ENCODE results near the gene TMEM106A.
"Not testable (repeated sequence)": the region's sequence is repeated elsewhere in the genome, so short reads cannot be mapped to it uniquely, and the experiment has no call there.

The TMEM106A gene, protein sequence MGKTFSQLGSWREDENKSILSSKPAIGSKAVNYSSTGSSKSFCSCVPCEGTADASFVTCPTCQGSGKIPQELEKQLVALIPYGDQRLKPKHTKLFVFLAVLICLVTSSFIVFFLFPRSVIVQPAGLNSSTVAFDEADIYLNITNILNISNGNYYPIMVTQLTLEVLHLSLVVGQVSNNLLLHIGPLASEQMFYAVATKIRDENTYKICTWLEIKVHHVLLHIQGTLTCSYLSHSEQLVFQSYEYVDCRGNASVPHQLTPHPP

DNA sequence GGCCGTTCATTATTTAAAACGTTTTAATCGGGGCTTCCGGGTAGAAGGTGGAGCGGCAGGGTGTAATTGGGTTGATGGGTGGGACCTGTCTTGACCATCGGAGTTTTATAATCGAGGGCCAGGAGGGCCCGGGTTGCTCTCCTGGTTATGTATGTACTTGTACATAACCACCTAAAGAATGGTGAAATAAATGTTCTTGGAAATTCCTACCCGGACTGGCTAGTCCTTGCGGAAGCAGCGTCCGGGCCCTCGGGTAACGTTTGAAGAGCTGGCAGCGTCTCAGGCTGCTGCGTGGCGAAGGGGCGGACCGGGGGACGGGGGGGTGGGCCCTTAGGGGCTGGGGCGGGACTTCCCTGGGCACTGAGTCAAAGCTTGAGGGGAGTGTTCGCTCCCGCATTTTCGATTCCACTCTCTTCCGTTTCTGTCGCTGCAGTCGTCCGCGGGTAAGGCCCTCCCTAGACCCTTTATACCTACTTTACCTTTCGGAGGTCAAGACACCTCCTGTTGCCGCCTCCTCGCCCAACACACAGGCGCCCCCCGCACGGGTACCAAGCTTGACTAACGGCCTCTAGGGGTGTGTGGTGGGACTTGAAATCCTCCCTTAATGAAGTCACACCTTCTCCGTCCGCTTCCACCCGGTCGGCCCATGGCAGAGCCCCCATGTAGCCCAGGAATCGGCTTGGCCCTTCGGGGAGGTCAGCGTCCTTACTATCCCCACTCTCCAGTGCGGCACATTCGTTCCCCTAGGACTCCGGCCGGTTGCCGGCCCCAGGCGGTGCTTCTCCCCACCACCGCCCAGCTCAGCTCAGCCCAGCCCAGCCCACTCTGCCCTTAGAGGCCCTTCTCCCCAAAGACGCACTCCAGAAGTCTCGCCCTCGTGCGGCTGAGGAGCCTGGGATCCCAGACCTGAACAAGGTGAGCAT, at the start of gene TMEM106A:
TSS of gene TMEM106A (plus strand) at position 396 of the 923 bp plus-strand sequence. CDS start 1,167 bp downstream, outside the sequence.
- H3K4me3 ChIP-seq (ENCODE audit: control insufficient read depth, low read depth, low read length) = peak within 1 kb of the TSS; percentile 79
- TF ChIP-seq, protein P1, sequence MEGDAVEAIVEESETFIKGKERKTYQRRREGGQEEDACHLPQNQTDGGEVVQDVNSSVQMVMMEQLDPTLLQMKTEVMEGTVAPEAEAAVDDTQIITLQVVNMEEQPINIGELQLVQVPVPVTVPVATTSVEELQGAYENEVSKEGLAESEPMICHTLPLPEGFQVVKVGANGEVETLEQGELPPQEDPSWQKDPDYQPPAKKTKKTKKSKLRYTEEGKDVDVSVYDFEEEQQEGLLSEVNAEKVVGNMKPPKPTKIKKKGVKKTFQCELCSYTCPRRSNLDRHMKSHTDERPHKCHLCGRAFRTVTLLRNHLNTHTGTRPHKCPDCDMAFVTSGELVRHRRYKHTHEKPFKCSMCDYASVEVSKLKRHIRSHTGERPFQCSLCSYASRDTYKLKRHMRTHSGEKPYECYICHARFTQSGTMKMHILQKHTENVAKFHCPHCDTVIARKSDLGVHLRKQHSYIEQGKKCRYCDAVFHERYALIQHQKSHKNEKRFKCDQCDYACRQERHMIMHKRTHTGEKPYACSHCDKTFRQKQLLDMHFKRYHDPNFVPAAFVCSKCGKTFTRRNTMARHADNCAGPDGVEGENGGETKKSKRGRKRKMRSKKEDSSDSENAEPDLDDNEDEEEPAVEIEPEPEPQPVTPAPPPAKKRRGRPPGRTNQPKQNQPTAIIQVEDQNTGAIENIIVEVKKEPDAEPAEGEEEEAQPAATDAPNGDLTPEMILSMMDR (conservative IDR thresholded peaks at IDR 0.05; ENCODE audit: control insufficient read depth, insufficient read depth, low read depth, low read length) = peak; percentile 31

DNA sequence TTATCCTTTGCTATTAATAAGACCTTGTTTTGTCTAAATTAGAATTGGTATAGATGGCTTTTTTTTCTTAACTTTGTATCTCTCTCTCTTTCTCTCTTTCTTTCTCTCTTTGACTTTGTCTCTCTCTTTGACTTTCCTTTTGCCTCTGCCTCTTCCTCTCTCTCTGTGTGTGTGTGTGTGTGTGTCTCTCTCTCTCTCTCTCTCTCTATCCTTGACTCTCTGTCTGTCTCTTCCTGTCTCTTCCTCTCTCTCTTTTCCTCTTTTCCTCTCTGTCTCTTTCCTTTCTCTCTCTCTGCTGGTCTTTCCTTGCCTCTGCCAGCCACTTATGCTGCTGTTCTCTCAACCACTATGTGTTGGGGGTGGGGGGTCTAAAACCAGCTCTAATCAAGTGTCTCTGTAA, 45.7 kb upstream of the TMEM106A start:
- DNase-seq (ENCODE audit: low read depth); H3K4me3 ChIP-seq (ENCODE audit: control insufficient read depth, low read depth, low read length): not testable (repeated sequence)

More for the DNA sequence above, at the start of gene TMEM106A:
- peak; percentile 81 for DNase-seq (ENCODE audit: low read depth)

DNA sequence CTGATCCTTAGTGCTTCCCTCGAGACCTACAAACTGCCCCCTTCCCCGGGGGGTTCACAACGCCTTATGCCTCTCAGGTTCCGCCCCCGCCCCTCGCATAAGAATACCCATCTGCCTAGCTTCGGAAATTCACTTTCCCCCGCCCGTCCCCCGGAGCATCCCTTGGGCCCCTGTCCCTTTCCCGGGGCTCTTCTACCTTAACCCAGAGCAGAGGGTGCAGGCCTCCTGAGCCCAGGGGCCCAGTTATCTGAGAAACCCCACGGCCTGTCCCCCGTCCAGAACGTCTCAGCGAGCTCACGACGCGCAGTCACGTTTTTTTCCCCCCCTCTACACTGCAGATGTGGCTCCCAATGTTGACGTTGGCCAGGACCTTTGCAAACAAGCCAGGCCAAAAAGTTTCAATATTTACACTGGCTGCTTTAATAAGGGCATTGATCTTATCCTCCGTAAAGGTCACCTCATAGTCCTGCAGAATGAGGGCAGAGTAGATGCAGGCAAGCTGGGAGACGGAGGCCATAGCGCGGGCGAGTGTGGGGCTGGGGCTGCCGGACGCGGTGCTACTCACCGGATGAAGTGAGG, 42.0 kb upstream of the TMEM106A start:
- DNase-seq (ENCODE audit: low read depth) = peak; percentile 47

DNA sequence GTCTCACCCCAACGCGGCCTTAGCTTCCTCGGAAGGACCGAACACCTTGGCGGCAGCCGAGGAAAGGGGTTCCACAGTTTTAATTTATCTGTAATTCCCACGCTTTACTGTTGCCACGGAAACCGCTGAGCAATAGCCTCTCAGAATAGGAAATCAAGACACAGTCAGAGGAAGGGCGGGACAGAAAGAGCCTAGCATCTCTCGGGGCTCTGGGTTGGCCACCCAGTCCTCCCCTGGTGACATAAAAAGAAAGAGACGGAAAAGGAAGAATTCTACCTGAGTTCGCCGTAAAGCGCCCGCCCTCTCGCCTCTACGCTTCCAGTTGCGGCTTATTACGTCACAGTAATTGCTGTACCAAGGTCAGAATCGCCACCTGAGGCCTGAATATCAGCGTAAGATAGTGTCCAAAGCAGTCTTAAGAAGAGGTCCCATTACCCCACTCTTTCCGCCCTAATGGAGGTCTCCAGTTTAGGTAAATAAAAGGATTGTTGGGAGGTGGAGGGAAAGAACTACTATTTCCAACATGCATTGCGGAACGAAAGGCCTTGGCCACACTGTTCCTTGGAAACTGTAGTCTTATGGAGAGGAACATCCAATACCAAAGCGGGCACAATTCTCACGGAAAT, 41.4 kb upstream of the TMEM106A start:
- H3K4me3 ChIP-seq (ENCODE audit: control insufficient read depth, low read depth, low read length) = peak overlapping the region; percentile 91
- TF ChIP-seq, protein P1 (conservative IDR thresholded peaks at IDR 0.05; ENCODE audit: control insufficient read depth, insufficient read depth, low read depth, low read length) = no peak
- DNase-seq (ENCODE audit: low read depth) = peak; percentile 95

More for the DNA sequence above, 42.0 kb upstream of the TMEM106A start:
- TF ChIP-seq, protein P1 (conservative IDR thresholded peaks at IDR 0.05; ENCODE audit: control insufficient read depth, insufficient read depth, low read depth, low read length) = no peak
- peak overlapping the region; percentile 91 for H3K4me3 ChIP-seq (ENCODE audit: control insufficient read depth, low read depth, low read length)

DNA sequence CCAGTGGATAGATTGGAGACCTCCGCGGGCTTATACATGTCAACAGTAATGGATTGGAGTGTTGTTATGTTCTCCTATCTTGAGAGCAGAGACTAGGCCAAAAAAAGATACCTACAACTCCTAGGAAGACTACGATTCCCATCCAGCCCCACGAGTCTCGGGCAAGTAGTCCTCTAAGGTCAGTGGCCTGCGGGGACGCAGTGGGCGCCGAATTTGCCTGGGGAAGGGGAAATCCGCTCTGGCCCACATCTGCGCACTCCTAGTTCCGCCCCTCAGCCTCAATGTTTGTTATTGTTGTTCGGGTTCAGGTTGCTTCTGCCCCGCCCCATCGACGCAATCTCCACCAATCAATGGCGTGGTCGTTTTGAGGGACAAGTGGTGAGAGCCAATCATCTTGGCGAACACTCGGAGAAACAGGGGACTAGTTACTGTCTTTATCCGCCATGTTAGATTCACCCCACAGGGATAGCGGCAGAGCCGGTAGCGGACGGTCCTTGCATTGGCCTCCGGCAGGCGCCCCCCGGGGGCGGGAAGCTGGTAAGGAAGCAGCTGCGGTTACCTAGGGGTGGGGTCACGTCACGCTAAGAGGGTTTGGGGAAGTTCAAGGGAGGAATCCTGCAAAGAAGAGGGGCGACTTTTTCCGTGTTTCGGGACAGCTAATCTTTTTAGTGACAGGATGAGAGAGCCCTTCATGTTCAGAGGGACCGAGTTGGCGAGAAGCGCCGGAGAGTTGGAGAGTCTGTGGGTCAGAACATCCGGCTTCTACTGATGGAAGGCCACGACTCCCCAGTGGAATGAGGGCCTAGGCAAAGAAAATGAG, 40.7 kb upstream of the TMEM106A start, which contains the start of gene NBR1:
TSS of gene NBR1 (plus strand) at position 449 of the 820 bp plus-strand sequence. CDS start 4,586 bp downstream, outside the sequence.
- peak; percentile 98 for DNase-seq (ENCODE audit: low read depth)
- TF ChIP-seq, protein P1 (conservative IDR thresholded peaks at IDR 0.05; ENCODE audit: control insufficient read depth, insufficient read depth, low read depth, low read length) = no peak
- H3K4me3 ChIP-seq (ENCODE audit: control insufficient read depth, low read depth, low read length) = peak within 1 kb of the TSS; percentile 91

DNA sequence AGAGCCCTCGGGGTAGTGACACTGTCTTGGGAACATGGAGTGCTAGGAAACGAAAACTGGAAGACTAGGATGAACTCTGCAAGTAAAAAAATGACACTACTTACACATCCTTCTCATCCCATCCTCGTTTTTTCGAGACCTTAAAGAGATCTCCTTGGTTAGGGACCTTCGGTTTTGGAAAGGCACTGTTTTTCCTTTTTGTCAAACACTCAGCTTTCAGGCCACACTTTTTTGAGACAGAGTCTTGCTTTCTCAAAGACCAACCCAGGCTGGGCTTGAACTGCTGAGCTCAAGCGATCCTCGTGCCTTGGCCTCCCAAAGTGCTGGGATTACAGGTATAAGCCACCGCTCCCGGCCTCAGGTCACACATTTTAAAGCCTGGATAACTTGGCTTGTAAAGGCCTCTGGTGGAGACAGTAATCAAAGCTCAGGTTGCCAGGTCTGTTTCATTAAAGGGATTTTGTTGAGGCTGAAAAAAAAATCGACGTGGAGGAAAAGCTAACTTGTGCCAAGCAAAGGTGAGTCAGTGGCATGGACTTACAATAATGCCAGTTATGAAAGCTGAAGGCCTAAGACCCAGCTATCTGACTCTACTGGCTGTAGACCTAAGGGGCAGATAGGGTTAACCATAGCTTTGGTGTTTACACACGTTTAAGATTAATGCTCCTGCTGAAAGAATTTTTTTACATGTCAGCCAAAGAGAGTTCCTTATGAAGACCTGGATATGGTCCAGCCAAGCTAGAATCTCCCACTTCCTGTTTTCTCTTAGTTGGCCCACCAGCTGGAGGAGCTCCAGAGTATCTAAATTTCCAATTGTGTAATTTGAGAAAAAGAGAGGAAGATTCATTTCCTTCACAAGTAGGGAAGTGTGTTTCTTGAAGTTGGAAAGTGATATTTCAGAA, 39.8 kb upstream of the TMEM106A start:
- H3K4me3 ChIP-seq (ENCODE audit: control insufficient read depth, low read depth, low read length) = peak overlapping the region; percentile 91
- DNase-seq (ENCODE audit: low read depth) = peak; percentile 93
- TF ChIP-seq, protein P1 (conservative IDR thresholded peaks at IDR 0.05; ENCODE audit: control insufficient read depth, insufficient read depth, low read depth, low read length) = peak; percentile 38

All from fibroblast of mammary gland (primary cell).